HEK293 (cell line): ENCODE results near the gene CPNE4.

Experiments used
- CTCF ChIP-seq: fragments of 450-650 bp; formaldehyde crosslinking; IDR thresholded peaks from 2 replicates; pipeline ENCODE4 v1.5.1; 2016; ENCODE audit warnings: missing biosample characterization, missing genetic modification characterization
- SETDB1 ChIP-seq: IDR thresholded peaks from one replicate; pipeline ENCODE4 v1.6.1; 2017; ENCODE audit warnings: mild to moderate bottlenecking, low read length, moderate library complexity, mixed read lengths; ENCODE audit not compliant: insufficient read length
- YY1 ChIP-seq: fragments of 450-650 bp; formaldehyde crosslinking; IDR thresholded peaks from 2 replicates; pipeline ENCODE4 v1.5.1; 2018; ENCODE audit warnings: missing biosample characterization, missing genetic modification characterization
- ZBTB7A ChIP-seq: fragments of 450-650 bp; formaldehyde crosslinking; IDR thresholded peaks from 2 replicates; pipeline ENCODE4 v1.5.1; 2016; ENCODE audit warnings: low read depth, missing biosample characterization, missing genetic modification characterization
- ZNF121 ChIP-seq: fragments of 450-650 bp; formaldehyde crosslinking; IDR thresholded peaks from 2 replicates; pipeline ENCODE4 v1.5.1; 2016; ENCODE audit warnings: missing biosample characterization, missing genetic modification characterization
- ZNF24 ChIP-seq: fragments of 450-650 bp; formaldehyde crosslinking; IDR thresholded peaks from 2 replicates; pipeline ENCODE4 v1.5.1; 2016; ENCODE audit warnings: missing biosample characterization, missing genetic modification characterization
- ZNF302 ChIP-seq: fragments of 450-650 bp; formaldehyde crosslinking; IDR thresholded peaks from 2 replicates; pipeline ENCODE4 v1.5.1; 2016; ENCODE audit warnings: missing biosample characterization, missing genetic modification characterization, low read depth
- ZNF354C ChIP-seq: fragments of 450-650 bp; formaldehyde crosslinking; IDR thresholded peaks from 2 replicates; pipeline ENCODE4 v1.5.1; 2016; ENCODE audit warnings: missing biosample characterization, missing genetic modification characterization, low read depth, borderline replicate concordance
- ZNF423 ChIP-seq: fragments of 450-650 bp; formaldehyde crosslinking; IDR thresholded peaks from 2 replicates; pipeline ENCODE4 v1.5.1; 2016; ENCODE audit warnings: missing biosample characterization, missing genetic modification characterization
- ZNF48 ChIP-seq: fragments of 450-650 bp; formaldehyde crosslinking; IDR thresholded peaks from 2 replicates; pipeline ENCODE4 v1.5.1; 2016; ENCODE audit warnings: missing biosample characterization, missing genetic modification characterization
- ZSCAN30 ChIP-seq: fragments of 450-650 bp; IDR thresholded peaks from 2 replicates; pipeline ENCODE4 v1.5.1; 2018; ENCODE audit warnings: missing biosample characterization, mild to moderate bottlenecking, missing genetic modification characterization, moderate library complexity
- TF ChIP-seq, protein P1 (sequence below): fragments of 450-650 bp; formaldehyde crosslinking; IDR thresholded peaks from 2 replicates; pipeline ENCODE4 v1.5.1; 2016; ENCODE audit warnings: missing biosample characterization, missing genetic modification characterization
- TF ChIP-seq, protein P2 (sequence below): fragments of 450-650 bp; formaldehyde crosslinking; IDR thresholded peaks from 2 replicates; pipeline ENCODE4 v1.5.1; 2016; ENCODE audit warnings: missing biosample characterization, missing genetic modification characterization

DNA sequence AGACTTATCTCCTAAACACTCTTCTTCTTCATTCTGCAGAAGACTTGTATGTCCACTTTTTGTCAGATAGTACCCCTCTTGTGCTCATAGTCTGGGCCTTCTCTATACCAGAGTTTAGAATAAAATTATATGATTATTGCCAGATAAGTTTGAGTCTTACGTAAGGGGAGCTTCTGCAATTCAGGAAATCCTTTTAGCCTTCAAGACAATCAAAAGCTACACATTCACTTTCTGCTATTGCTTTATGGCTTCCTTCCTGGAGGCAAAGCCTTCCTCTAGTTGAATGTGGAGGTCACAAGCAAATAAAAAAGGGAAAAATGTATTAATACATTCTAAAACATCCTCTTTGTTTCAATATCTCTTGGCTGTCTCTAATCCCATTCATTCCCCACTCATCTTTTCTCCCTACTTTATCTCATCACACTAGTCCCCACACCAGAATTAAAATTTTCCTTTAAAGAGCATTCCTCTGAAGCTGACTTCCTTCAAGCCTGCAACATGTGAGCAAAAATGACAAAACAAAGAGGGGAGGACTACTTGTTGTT, 186.8 kb downstream of the CPNE4 start:
- no peak for TF ChIP-seq ZNF423 (tag by site-specific recombination)
- no peak for TF ChIP-seq ZNF302
- TF ChIP-seq ZNF354C (tag by site-specific recombination): no peak
- TF ChIP-seq CTCF (tag by site-specific recombination): no peak
- TF ChIP-seq, protein P1, sequence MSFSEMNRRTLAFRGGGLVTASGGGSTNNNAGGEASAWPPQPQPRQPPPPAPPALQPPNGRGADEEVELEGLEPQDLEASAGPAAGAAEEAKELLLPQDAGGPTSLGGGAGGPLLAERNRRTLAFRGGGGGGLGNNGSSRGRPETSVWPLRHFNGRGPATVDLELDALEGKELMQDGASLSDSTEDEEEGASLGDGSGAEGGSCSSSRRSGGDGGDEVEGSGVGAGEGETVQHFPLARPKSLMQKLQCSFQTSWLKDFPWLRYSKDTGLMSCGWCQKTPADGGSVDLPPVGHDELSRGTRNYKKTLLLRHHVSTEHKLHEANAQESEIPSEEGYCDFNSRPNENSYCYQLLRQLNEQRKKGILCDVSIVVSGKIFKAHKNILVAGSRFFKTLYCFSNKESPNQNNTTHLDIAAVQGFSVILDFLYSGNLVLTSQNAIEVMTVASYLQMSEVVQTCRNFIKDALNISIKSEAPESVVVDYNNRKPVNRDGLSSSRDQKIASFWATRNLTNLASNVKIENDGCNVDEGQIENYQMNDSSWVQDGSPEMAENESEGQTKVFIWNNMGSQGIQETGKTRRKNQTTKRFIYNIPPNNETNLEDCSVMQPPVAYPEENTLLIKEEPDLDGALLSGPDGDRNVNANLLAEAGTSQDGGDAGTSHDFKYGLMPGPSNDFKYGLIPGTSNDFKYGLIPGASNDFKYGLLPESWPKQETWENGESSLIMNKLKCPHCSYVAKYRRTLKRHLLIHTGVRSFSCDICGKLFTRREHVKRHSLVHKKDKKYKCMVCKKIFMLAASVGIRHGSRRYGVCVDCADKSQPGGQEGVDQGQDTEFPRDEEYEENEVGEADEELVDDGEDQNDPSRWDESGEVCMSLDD (tag by site-specific recombination): no peak
- no peak for TF ChIP-seq ZNF24 (tag by site-specific recombination)
- no peak for TF ChIP-seq ZNF121
- TF ChIP-seq, protein P2, sequence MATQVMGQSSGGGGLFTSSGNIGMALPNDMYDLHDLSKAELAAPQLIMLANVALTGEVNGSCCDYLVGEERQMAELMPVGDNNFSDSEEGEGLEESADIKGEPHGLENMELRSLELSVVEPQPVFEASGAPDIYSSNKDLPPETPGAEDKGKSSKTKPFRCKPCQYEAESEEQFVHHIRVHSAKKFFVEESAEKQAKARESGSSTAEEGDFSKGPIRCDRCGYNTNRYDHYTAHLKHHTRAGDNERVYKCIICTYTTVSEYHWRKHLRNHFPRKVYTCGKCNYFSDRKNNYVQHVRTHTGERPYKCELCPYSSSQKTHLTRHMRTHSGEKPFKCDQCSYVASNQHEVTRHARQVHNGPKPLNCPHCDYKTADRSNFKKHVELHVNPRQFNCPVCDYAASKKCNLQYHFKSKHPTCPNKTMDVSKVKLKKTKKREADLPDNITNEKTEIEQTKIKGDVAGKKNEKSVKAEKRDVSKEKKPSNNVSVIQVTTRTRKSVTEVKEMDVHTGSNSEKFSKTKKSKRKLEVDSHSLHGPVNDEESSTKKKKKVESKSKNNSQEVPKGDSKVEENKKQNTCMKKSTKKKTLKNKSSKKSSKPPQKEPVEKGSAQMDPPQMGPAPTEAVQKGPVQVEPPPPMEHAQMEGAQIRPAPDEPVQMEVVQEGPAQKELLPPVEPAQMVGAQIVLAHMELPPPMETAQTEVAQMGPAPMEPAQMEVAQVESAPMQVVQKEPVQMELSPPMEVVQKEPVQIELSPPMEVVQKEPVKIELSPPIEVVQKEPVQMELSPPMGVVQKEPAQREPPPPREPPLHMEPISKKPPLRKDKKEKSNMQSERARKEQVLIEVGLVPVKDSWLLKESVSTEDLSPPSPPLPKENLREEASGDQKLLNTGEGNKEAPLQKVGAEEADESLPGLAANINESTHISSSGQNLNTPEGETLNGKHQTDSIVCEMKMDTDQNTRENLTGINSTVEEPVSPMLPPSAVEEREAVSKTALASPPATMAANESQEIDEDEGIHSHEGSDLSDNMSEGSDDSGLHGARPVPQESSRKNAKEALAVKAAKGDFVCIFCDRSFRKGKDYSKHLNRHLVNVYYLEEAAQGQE (tag by site-specific recombination): no peak
- TF ChIP-seq ZSCAN30: no peak
- TF ChIP-seq SETDB1: no peak
- no peak for TF ChIP-seq ZBTB7A (tag by site-specific recombination)
- no peak for TF ChIP-seq YY1 (tag by site-specific recombination)
- TF ChIP-seq ZNF48 (tag by site-specific recombination): no peak
